SIG-M5 treated with dmso at 0.1 percent for 504 hours (cell line): ENCODE measurements around the gene GLUL.
"Not testable (repeated sequence)": the region's sequence is repeated elsewhere in the genome, so short reads cannot be mapped to it uniquely, and the experiment has no call there.

Experiments used
- DNase-seq: peaks from one replicate; lab custom pipeline; 2025; ENCODE audit not compliant: unreplicated experiment; lab: John Stamatoyannopoulos, UW

Gene GLUL

DNA sequence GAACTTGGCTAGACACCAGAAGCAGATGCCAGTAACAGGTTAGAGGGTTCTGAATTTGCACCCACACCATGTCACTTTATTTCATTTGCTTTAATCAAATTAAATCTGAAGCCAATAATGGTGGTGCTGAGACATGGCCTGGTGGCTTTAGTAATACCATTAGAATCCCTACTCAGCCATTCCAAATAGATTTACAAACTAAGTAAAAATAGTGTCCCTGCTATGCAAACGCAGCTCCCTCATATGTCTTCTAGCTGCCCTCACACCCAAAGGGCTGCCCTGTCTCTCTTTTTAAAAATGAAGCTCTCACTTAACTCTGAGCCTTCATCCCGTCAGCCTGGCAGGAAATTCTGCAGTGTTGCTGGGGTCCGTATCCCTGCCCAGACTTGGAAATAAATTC, 21.1 kb downstream of the GLUL start:
- no peak for DNase-seq

- no peak for DNase-seq
Observed at GRCh38 chr1:182368903-182369302, 22.7 kb downstream of the GLUL start.

DNA sequence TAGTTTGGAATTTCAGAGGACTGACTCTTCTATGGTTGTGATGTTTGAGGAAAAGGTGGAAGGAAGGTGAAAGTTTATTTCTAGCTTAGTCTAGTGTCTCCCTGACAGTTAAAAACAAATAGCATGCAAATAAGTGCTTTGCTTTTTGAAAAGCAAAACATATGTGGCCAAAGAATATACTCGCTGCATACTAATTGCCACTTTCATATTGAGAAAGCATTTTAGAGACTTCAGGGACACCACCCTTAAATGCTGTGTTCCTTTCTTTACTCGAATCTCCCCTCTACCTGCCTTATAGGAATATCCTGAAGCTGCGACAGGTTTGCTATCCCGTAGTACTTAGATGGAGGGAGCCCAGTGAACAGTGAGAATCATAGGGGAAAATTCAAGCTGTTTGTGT, 23.2 kb downstream of the GLUL start:
- no peak for DNase-seq

DNA sequence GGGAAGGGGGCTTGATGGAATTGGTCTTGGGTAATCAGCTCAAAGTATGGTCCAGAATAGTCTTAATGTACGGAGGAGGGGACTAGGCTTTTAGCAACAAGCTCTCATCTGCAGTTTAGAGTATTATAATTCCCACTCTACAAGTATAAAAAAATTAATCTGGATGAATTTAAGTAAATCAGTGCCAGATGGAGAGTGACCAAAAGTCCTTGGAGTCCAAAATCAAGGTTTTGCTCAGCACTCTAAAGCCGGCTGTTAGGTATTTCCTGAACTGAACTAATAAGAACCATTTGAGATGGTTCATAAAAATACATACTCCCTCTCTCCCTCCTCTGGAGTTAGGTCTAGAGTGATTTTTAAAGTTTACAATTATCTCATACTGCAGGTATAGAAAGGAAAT, 23.7 kb downstream of the GLUL start:
- DNase-seq, result no peak

GRCh38 chr1:182366596-182366995, 25.0 kb downstream of the GLUL start:
- DNase-seq, result no peak

GRCh38 chr1:182359645-182360044, 31.9 kb downstream of the GLUL start:
- DNase-seq, result no peak

DNA sequence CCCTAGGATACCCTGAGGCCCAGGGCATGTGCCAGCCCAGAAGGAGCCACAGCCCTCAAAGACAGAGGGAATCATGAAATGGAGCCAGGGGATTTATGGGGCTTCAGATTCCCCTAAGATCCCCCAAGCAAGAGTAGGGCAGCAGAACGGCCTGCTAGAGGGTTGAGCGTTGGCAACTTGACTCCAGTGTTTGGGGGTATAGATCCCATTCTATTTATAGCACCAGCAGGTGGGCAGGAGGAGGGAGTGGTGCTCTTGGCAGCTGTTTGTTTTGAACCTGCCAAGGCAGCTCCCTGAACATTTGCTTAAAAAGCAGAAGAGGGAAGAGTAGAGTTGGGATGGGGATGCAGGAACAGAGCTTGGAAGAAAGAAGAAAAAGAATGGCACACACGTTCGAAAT, 33.7 kb downstream of the GLUL start:
- no peak for DNase-seq

DNA sequence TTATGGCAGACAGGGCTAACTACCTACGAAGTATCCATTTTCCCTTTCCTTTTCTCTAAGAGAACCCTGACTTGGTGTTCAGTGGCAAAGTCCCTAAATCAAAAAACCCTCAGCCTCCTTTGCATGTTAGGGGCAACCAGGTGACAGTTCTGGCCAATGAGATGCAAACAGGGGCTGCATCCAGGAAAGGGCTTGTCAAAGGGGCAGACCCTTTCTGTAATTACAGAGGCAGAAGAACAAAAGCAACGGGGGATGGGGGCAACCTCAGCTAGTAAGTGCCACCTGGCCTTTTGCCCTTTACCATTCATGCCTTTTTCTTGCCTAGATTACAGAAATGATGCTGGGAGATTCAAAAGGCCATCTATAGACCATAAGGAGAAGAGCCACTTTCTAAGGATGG, 34.4 kb downstream of the GLUL start:
- DNase-seq, result no peak

GRCh38 chr1:182355723-182356098, 35.9 kb downstream of the GLUL start:
- no peak for DNase-seq

- no peak for DNase-seq
Observed at GRCh38 chr1:182351790-182352364, 39.7 kb downstream of the GLUL start.

DNA sequence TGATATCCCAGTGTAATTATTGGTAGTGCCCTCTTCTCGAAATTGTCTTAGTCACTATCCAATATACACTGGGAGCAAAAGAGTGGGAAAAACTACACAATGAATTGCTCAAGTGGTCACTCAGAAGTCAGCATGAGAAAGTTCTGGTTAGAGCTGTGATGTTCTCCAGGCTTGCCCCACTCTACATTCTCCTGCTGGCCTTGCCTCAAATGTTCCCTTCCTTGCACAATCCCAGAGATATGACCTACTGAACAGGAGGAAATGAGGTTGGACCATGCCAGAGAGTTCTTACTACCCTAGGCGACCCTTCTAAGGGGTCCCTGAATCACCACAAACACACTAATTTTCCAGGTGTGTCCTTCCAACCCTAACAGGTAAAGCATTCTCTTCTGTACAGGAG, 40.8 kb downstream of the GLUL start:
- no peak for DNase-seq

DNA sequence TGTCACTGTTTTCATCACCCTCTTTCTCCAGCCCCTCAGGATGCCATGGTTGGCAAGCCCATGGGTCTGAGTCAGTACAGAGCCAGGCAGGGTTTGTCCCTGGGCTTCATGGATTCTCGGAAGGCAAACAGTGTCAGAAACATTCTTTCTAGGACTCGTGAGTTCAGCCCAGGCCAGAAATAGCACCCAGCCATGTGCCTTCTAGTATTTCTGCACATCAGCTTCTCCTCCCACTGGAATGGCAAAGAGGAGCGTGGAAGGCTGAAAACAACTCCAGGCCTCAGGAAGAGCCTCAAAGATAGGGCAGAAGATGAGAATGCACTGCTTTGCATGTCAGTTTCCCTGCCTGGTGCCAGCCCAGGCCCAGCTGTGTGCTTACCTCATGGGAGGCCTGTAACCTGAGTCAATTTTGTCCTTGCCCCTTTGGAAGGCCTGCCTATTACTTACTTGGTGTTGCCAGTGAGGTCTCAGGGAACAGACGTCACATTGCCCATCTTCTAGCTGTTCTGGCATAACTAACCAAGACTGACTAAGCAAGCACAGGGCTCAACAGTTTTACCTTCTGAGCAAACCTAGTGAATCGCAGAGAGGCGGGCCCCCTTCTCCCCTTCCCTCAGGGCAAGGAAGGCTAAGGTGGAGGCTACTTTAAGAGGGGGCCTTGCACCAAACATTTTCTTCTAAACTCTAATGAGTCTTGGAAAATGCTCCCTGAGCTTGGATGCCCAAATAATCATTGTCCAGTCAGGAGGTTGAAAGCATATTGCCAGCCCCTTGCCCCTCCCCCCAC, 42.4 kb downstream of the GLUL start:
- DNase-seq, result no peak

- DNase-seq, result no peak
Observed at GRCh38 chr1:182347019-182347418, 44.6 kb downstream of the GLUL start.

GRCh38 chr1:182340233-182341058, 51.1 kb downstream of the GLUL start:
- no peak for DNase-seq

DNA sequence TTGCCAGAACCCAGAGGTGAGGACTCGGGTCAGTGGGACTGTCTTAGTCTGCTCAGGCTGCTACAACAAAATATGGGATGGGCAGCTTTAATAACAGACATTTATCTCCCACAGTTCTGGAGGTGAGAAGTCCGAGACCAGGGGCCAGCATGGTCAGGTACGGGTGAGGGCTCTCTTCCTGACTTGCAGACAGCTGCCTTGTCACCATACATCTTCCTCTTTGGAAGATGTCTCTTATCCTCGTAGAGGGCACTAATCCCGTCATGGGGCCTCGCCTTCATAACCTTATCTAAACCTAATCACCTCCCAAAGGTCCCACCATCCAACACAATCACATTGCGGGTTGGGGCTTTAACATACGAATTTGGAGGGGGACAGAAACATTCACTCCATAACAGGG, 51.9 kb downstream of the GLUL start:
- DNase-seq, result no peak

GRCh38 chr1:182338806-182339370, 52.7 kb downstream of the GLUL start:
- no peak for DNase-seq

DNA sequence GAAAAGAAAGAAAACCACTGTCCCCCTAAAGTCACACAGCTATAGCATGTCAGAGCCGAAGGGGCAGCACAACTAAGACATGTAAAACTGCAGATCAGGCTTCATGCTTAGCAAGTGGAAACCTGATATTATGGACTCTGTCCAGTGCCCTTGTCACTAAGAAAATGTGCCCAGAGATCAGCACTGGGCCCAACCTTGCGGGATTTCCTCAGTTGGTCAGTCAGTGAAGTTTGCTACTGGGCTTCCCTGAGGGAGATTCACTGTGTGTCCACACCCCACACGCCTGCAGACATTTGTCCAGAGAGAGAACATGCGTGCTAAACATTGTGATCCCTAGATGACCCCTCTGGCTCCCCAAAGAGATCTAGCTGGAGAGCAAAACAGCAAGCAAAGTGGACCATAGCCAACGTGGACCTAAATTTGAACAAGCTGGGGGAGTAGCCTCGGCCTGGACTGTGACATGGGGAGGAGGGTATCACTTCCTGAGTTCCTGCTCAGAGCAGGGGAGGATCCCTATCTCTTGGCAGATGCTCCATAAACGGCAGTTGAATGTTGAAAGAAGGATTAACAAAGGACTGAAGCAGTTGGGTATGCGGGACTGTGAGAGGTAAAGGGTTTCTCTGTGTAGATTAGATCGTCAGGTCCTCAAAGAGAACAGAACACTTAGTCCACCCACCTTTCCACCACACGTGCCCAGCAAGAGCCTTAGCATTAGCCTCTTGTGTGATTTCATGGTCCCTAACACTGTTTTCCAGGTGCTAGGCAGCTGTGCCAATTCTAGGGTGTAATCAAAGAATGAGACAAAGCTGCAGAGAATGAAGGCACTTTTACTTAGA, 53.6 kb downstream of the GLUL start:
- no peak for DNase-seq

GRCh38 chr1:182335771-182336566, 55.6 kb downstream of the GLUL start:
- no peak for DNase-seq

- DNase-seq, result not testable (repeated sequence)
Observed at GRCh38 chr1:182333071-182333571, 58.5 kb downstream of the GLUL start.
